ENCODE measurements around the gene ANKDD1B. TPM values are rescaled to one million over a fixed set of nuclear protein-coding genes. Genes with fewer than 3 reads are reported as not detected.
A peak's percentile ranks its signal among the peaks of the same experiment; 100 is the strongest.

Gene ANKDD1B
- total RNA-seq, 6 experiments from 2014 or later: 0.17 to 0.26 TPM; not detected in 4

GRCh38 chr5:75659791-75660450 lies 48.7 kb downstream of the ANKDD1B start:
- Histone ChIP-seq H3K4me1 (no peaks in the 10 kb centered on the region), H3K9me3 (no peaks in the 10 kb centered on the region), H3K36me3 (no peaks in the 10 kb centered on the region), H3K27me3 (no peaks in the 10 kb centered on the region), H3K27ac (no peak overlapping the region), H3K4me3 (no peak overlapping the region)
- WGBS (ENCODE audit: insufficient coverage, low coverage, low lambda C conversion rate, missing lambda C conversion rate): 76% methylated on average over 3 of the region's 3 CpGs
- intact Hi-C loops (cut with DNase I): no loop called here
- ATAC-seq (peak in 1 of 4 donors; percentile 38), DNase-seq (no peak)
- TF ChIP-seq, protein P1, sequence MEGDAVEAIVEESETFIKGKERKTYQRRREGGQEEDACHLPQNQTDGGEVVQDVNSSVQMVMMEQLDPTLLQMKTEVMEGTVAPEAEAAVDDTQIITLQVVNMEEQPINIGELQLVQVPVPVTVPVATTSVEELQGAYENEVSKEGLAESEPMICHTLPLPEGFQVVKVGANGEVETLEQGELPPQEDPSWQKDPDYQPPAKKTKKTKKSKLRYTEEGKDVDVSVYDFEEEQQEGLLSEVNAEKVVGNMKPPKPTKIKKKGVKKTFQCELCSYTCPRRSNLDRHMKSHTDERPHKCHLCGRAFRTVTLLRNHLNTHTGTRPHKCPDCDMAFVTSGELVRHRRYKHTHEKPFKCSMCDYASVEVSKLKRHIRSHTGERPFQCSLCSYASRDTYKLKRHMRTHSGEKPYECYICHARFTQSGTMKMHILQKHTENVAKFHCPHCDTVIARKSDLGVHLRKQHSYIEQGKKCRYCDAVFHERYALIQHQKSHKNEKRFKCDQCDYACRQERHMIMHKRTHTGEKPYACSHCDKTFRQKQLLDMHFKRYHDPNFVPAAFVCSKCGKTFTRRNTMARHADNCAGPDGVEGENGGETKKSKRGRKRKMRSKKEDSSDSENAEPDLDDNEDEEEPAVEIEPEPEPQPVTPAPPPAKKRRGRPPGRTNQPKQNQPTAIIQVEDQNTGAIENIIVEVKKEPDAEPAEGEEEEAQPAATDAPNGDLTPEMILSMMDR (IDR thresholded peaks at IDR 0.05): no peak
- no peak for TF ChIP-seq POLR2A (IDR thresholded peaks at IDR 0.05)

GRCh38 chr5:75660678-75661465 lies 49.6 kb downstream of the ANKDD1B start:
- intact Hi-C loops (cut with DNase I): no loop called here
- Histone ChIP-seq H3K9me3 (no peaks in the 10 kb centered on the region), H3K4me3 (no peak overlapping the region), H3K27ac (no peak overlapping the region), H3K27me3 (no peaks in the 10 kb centered on the region), H3K36me3 (no peaks in the 10 kb centered on the region), H3K4me1 (no peaks in the 10 kb centered on the region)
- DNase-seq (no peak), ATAC-seq (peak; percentile 25 to 75 (median 54))
- 61% methylated on average over 11 of the region's 16 CpGs for WGBS (ENCODE audit: insufficient coverage, low coverage, low lambda C conversion rate, missing lambda C conversion rate)
- no peak for TF ChIP-seq POLR2A (IDR thresholded peaks at IDR 0.05)
- TF ChIP-seq, protein P1 (IDR thresholded peaks at IDR 0.05): no peak

GRCh38 chr5:75662061-75662460 lies 50.8 kb downstream of the ANKDD1B start:
- DNase-seq (no peak), ATAC-seq (no peak)
- Histone ChIP-seq H3K9me3 (no peaks in the 10 kb centered on the region), H3K36me3 (no peaks in the 10 kb centered on the region), H3K27me3 (no peaks in the 10 kb centered on the region), H3K4me1 (no peaks in the 10 kb centered on the region), H3K4me3 (no peak overlapping the region), H3K27ac (no peak overlapping the region)
- intact Hi-C loops (cut with DNase I): no loop called here
- 73% methylated on average over 1 of the region's 2 CpGs for WGBS (ENCODE audit: insufficient coverage, low coverage, low lambda C conversion rate, missing lambda C conversion rate)
- TF ChIP-seq, protein P1 (IDR thresholded peaks at IDR 0.05): no peak
- TF ChIP-seq POLR2A (IDR thresholded peaks at IDR 0.05): no peak

DNA sequence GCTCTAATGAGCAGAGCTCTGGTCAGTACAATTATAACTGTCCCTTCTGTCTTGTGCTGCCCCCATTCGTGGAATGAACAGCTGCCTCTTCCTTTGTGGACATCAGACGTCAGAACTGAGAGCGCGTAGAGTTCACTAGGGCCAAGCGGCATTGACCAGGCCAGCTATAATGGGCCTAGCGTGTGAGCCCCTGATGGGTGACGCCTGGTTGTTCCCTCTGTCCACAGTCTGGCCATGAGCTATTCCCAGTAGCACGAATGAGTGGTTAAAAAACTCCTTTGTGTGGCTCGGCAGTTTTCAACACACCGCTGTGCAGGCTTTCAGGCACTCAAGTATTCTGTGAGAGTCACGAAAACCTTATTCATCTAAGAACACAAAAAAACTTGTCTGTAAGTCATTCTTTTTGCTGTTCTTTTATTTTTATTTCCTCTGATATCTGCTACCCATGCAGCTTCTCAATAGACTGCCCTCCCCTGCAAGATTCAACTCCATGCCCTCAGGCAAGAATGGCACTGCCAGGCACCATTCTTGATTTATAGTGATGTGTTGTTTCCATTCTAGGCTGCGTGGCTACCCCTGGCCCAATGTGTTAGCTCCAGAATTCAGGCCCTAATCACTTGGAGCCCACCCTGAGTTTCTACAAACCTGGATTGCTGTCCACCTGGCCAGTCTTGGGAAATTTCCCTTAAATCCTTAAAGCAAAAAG lies 52.5 kb downstream of the ANKDD1B start:
- H3K36me3 ChIP-seq: no peaks in the 10 kb centered on the region
- H3K4me1 ChIP-seq: peaks cover 0 to 3% (median 0%) of the 10 kb centered on the region in 4 donors
- H3K27me3 ChIP-seq: no peaks in the 10 kb centered on the region
- H3K27ac ChIP-seq: no peak overlapping the region
- no peak overlapping the region for H3K4me3 ChIP-seq
- ATAC-seq (no peak), DNase-seq (no peak)
- TF ChIP-seq, protein P1 (IDR thresholded peaks at IDR 0.05): no peak
- no peak for TF ChIP-seq POLR2A (IDR thresholded peaks at IDR 0.05)
- no peaks in the 10 kb centered on the region for H3K9me3 ChIP-seq
- intact Hi-C loops (cut with DNase I): no loop called here
- 75% methylated on average over 5 of the region's 12 CpGs for WGBS (ENCODE audit: insufficient coverage, low coverage, low lambda C conversion rate, missing lambda C conversion rate)

All from right lobe of liver (tissue), 6 donors.